Omental fat pad (tissue), 4 donors: ENCODE results near the gene TMPRSS3. TPM values are rescaled to one million over a fixed set of nuclear protein-coding genes. Genes with fewer than 3 reads are reported as not detected.
"Not testable (repeated sequence)": the region's sequence is repeated elsewhere in the genome, so short reads cannot be mapped to it uniquely, and the experiment has no call there.

ENCODE experiments used
- ATAC-seq: fragments of 150-250 bp; one replicate; pipeline ENCODE4 v1.9.1; 2016; ENCODE audit warnings: mild to moderate bottlenecking, moderate library complexity; ENCODE audit not compliant: low FRiP score
- DNase-seq: peaks from one replicate; pipeline ENCODE4 v3.0.0-alpha.2; 2019; ENCODE audit warnings: low spot score
- CTCF ChIP-seq, 3 donors: fragments of 450-650 bp; IDR thresholded peaks; one replicate each; pipeline ENCODE4 v1.5.1; 2016 to 2017; ENCODE audit warnings: antibody characterized with exemption in 3 of 3, mild to moderate bottlenecking in 3 of 3, moderate library complexity in 2 of 3
- total RNA-seq, 4 donors: library from RNA; depleted of rRNA; stranded (reverse); fragments of >200 nt; gene quantifications; one replicate each; pipeline ENCODE4 v1.1.0, GENCODE V29; 2016

Gene TMPRSS3
- total RNA-seq, 4 donors from 2014 or later: 0.32 to 8.7 (median 5.9) TPM

DNA sequence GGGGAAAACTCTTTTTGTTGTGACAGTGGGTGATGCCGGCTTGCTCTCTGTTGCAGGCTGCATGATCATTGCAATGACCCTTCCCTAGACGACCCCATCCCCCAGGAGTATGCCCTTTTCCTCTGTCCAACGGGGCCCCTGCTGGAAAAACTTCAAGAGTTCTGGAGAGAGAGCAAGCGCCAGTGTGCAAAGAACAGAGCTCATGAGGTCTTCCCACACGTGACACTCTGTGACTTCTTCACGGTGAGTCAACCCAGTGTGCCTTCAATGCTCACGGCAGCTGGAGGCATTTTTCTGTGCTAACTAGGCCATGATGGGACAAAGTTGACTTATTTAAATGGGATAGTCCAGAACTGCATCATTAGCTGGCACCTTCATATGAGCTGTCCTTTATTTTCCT, 13.5 kb upstream of the TMPRSS3 start:
- ATAC-seq (no peak), DNase-seq (no peak)
- TF ChIP-seq CTCF (IDR thresholded peaks at IDR 0.05): no peak

- DNase-seq, ATAC-seq: not testable (repeated sequence)
Observed at GRCh38 chr21:42408718-42409117, 12.9 kb upstream of the TMPRSS3 start.

- DNase-seq: no peak
- TF ChIP-seq CTCF (IDR thresholded peaks at IDR 0.05): no peak
Observed at GRCh38 chr21:42407476-42407875, 11.6 kb upstream of the TMPRSS3 start.

GRCh38 chr21:42406866-42407265, 11.0 kb upstream of the TMPRSS3 start:
- DNase-seq: no peak

More at GRCh38 chr21:42407476-42407875, 11.6 kb upstream of the TMPRSS3 start:
- no peak for ATAC-seq

GRCh38 chr21:42406201-42406621, 10.4 kb upstream of the TMPRSS3 start:
- ATAC-seq: no peak
- no peak for TF ChIP-seq CTCF (IDR thresholded peaks at IDR 0.05)
- DNase-seq: no peak

More at GRCh38 chr21:42406866-42407265, 11.0 kb upstream of the TMPRSS3 start:
- TF ChIP-seq CTCF (IDR thresholded peaks at IDR 0.05): no peak
- no peak for ATAC-seq

DNA sequence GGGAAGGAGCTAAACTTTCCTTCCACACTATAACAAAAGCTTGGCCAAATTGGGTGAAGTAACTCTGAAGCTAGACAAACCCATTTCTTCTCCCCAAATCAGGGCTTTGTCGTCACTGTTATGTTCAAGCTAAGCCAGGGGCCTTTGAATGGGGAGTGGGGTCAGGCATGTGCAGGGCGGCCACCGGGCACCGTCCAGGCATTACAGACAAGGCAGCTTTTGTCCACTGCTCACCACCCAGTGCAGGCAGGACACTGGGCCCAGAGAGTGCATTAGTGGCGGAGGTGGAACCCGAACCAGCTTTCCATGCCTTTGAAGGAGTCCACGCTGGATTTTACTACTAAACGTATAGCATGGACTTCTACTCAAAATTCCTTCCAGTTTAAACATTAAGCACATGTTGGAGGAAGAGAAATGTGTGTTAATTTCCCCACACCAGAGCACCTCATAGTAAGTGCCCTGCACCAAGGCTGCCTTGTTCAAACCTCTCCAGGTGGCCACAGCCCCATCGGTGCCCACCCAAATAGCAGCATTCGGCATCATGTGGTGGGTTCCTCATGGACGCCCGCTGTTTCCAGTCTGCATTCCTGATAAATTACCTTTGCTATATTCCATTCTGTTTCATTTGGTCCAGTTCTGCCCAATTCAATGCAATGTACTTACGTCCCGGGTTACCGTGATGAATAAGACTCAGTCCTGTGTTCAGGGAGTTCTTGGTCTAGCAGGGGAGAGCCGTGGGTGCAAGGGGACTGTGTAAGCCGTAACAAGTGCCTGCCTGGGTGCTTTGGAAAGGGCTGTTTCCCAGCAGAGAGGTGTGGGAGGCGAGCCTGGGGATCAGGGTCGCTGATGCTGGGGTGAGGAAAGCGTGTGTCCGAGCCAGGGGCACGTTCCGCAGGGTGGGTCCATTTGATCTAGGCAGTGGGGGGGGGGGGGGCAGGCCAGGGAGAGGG, 9.5 kb upstream of the TMPRSS3 start:
- DNase-seq: no peak

DNA sequence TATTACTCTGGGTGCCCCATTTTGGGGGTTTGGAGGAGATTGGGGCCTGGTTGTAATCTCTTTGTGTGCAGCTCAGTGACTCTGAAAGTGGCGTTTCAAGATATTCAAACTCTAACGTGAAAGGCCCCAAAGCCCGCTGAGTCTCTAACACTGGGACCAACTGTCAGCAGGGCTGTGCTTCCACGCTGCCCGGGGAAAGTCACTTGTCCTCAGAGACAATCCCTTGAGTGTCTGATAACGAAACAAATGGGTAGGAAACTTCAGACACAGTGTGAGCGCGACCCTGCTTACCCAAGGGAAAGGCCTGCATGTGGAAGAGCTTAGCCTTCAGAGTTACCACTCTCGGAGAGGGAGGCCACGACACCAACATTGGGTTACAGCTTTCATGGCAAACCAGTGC, 8.7 kb upstream of the TMPRSS3 start:
- no peak for TF ChIP-seq CTCF (IDR thresholded peaks at IDR 0.05)
- no peak for DNase-seq
- no peak for ATAC-seq

More for the DNA sequence above, 9.5 kb upstream of the TMPRSS3 start:
- no peak for ATAC-seq
- TF ChIP-seq CTCF (IDR thresholded peaks at IDR 0.05): no peak
